IMR-90 (cell line): ENCODE data around the gene NAV1.

Experiments
- CHD1 ChIP-seq: IDR thresholded peaks from 2 replicates; pipeline ENCODE4 v1.6.1; 2012; ENCODE audit warnings: low read depth, low read length, improper control_type of control experiment
- CTCF ChIP-seq: conservative IDR thresholded peaks from 2 replicates; pipeline ENCODE4 v1.5.1; 2012; ENCODE audit warnings: mild to moderate bottlenecking, low read depth, low read length, improper control_type of control experiment
- ELK1 ChIP-seq: fragments of 150-350 bp; IDR thresholded peaks from 2 replicates; pipeline ENCODE4 v1.6.1; 2016; ENCODE audit warnings: low read depth, mild to moderate bottlenecking, low read length, moderate library complexity, borderline replicate concordance
- FOS ChIP-seq: fragments of 150-350 bp; IDR thresholded peaks from 2 replicates; pipeline ENCODE4 v1.6.1; 2016; ENCODE audit warnings: low read depth, low read length
- NFE2L2 ChIP-seq: fragments of 150-350 bp; IDR thresholded peaks from 2 replicates; pipeline ENCODE4 v1.6.1; 2016; ENCODE audit warnings: low read depth, mild to moderate bottlenecking, low read length
- POLR2A ChIP-seq: IDR thresholded peaks from 2 replicates; pipeline ENCODE4 v1.6.1; 2012; ENCODE audit warnings: mild to moderate bottlenecking, low read depth, low read length
- RAD21 ChIP-seq: IDR thresholded peaks from 2 replicates; pipeline ENCODE4 v1.6.1; 2012; ENCODE audit warnings: low read length, improper control_type of control experiment
- RFX5 ChIP-seq: IDR thresholded peaks from 2 replicates; pipeline ENCODE4 v1.8.0; 2012; ENCODE audit warnings: low read depth, mild to moderate bottlenecking, low read length, moderate library complexity

- no peak for TF ChIP-seq CTCF
- no peak for TF ChIP-seq FOS
- TF ChIP-seq POLR2A, result no peak
- TF ChIP-seq RFX5, result no peak
- no peak for TF ChIP-seq RAD21
- no peak for TF ChIP-seq ELK1
- no peak for TF ChIP-seq NFE2L2
- no peak for TF ChIP-seq CHD1
Measured at GRCh38 chr1:201511941-201512539, 26.9 kb upstream of the NAV1 start.
